ENCODE data around the gene TAS1R1.

DNA sequence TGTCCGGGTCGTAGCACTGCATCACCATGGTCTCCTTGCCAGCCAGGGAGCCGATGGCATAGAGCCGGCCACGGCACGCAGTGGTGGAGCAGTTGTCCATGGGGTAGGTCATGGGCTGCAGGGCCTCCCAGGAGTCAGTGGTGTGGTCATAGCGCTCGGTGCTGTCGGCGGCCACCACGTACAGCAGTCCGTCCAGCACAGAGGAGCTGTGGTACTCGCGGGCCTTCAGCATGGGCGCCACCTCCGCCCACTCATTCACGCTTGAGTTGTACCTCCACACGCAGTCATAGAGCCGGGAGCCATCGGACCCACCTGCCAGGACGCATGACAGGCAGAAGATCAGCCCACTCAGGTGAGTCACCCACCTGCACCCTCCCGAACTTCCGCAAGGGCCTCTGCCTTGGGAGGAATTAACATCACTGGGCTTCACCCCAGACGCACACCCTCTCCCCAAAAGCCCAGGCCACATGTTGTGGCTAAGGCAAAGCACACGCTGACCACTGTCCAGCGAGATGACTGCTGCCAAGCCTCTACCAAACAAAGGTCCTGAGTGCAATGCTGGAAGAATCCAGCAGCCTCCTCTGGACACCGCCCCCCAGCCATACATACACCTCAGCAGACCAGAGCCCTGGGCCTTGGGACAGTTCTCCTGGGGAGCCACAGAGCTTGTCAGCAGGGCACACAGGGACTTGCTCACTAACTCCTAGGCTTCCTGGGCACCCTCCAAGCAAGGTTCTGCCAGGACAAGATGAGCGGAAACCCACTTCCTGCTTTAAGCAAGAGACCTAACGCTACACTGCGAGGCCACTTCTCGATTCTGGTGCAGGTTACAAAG is 44.3 kb downstream of the TAS1R1 start:
- no peak for TF ChIP-seq EZH2 (IDR thresholded peaks at IDR 0.05)
- TF ChIP-seq POLR2AphosphoS5 (IDR thresholded peaks at IDR 0.05; ENCODE audit: borderline replicate concordance, low read depth, low read length), result no peak

All from SK-N-MC (cell line).